ENCODE results near the gene EXTL1.

The EXTL1 gene

DNA sequence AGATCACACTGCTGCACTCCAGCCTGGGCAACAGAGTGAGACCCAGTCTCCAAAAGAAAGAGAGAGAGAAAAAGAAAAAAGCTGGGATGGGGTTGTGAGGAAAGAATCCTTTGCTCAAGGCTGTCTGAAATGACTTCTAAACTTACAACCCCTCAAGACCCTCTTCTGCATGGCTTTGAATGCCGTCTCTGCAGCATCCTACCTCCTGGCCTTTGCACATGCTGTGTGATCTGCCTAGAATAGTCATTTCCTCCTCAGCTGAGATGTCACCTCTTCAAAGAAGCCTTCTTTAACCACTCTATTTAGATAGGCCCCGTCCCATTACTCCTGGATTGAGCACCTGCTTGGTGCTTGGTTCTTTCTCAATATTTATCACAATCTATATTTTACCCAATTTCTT lies 63.3 kb downstream of the EXTL1 start:
- Histone ChIP-seq H3K4me1 (ENCODE audit: control insufficient read depth, insufficient read depth, low read length) (no peaks in the 10 kb centered on the region), H3K27me3 (ENCODE audit: control insufficient read depth in 1 of 2, insufficient read depth in 2 of 2, low read length in 2 of 2) (peaks cover 3 to 6% of the 10 kb centered on the region in 2 donors), H3K27ac (ENCODE audit: low read length) (no peak overlapping the region), H3K4me3 (ENCODE audit: low read length in 2 of 2) (no peak overlapping the region), H3K9ac (ENCODE audit: low read length in 2 of 2) (no peak overlapping the region), H3K9me3 (ENCODE audit: control insufficient read depth in 2 of 2, low read length in 2 of 2) (no peaks in the 10 kb centered on the region), H3K36me3 (ENCODE audit: control insufficient read depth in 2 of 2, insufficient read depth in 2 of 2, low read length in 2 of 2) (no peaks in the 10 kb centered on the region)
